SK-N-SH (cell line): ENCODE measurements around the gene TNFRSF11A. TPM values are rescaled to one million over a fixed set of nuclear protein-coding genes. Genes with fewer than 3 reads are reported as not detected.

Source experiments
- CTCF ChIA-PET: fragments of 300-600, 350-600 bp; formaldehyde crosslinking; extraction: SDS; loops from one replicate; lab custom pipeline; 2021; lab: Yijun Ruan, JAX
- POLR2A ChIA-PET: fragments of 350-600 bp; sonication (Branson Sonifier 250); formaldehyde crosslinking; extraction: SDS; loops from one replicate; lab custom pipeline; 2020; ENCODE audit warnings: antibody characterized with exemption, inconsistent platforms; lab: Yijun Ruan, JAX
- DNase-seq: peaks from one replicate; pipeline ENCODE4 v3.0.0; 2012
- H2AFZ ChIP-seq: fragments of 200-600 bp; sonication (generic); 2 replicates; pipeline ENCODE4 v1.8.1; 2016; ENCODE audit warnings: antibody characterized with exemption, mild to moderate bottlenecking, low read depth
- H3F3A ChIP-seq: fragments of 200-600 bp; sonication (generic); replicated peaks from 2 replicates; pipeline ENCODE3; 2016; ENCODE audit warnings: antibody characterized with exemption, mild to moderate bottlenecking; ENCODE audit not compliant: insufficient read depth
- H3K27ac ChIP-seq, 2 experiments: fragments of 200-500 bp in 1 of 2; fragments of 200-600 bp in 1 of 2; sonication (Bioruptor generic) in 1 of 2; sonication (generic), shearing (Covaris generic) in 1 of 2; 2 replicates each; pipeline versions ENCODE4 v1.5.1 to v1.6.1; 2014 to 2016; ENCODE audit warnings: low read depth in 2 of 2, inconsistent platforms in 1 of 2, low read length in 1 of 2, mild to moderate bottlenecking in 1 of 2, mixed read lengths in 1 of 2
- H3K27me3 ChIP-seq: fragments of 200-600 bp; sonication (generic), shearing (Covaris generic); 2 replicates; pipeline ENCODE4 v1.6.1; 2016; ENCODE audit warnings: mixed run types; ENCODE audit not compliant: insufficient read depth
- H3K36me3 ChIP-seq, 2 experiments: fragments of 200-500 bp in 1 of 2; fragments of 200-600 bp in 1 of 2; sonication (Bioruptor generic) in 1 of 2; sonication (generic) in 1 of 2; replicated peaks in 1 of 2; 2 replicates each; pipeline versions ENCODE3 to v1.5.1; 2014 to 2016; ENCODE audit warnings: low read length in 1 of 2, mild to moderate bottlenecking in 1 of 2; ENCODE audit not compliant: insufficient read depth in 2 of 2, control insufficient read depth in 1 of 2
- H3K4me1 ChIP-seq, 2 experiments: fragments of 200-500 bp in 1 of 2; fragments of 200-600 bp in 1 of 2; sonication (Bioruptor generic) in 1 of 2; sonication (generic), shearing (Covaris generic) in 1 of 2; 2 replicates each; pipeline versions ENCODE4 v1.5.1 to v1.6.1; 2014 to 2016; ENCODE audit warnings: low read depth in 1 of 2, low read length in 1 of 2, mixed run types in 1 of 2; ENCODE audit not compliant: insufficient read depth in 2 of 2, control insufficient read depth in 1 of 2
- H3K4me2 ChIP-seq: fragments of 200-600 bp; sonication (generic), shearing (Covaris generic); 2 replicates; pipeline ENCODE4 v1.6.1; 2017; ENCODE audit warnings: mixed run types
- H3K4me3 ChIP-seq, 2 experiments: fragments of 200-500 bp in 1 of 2; fragments of 200-600 bp in 1 of 2; sonication (Bioruptor generic) in 1 of 2; sonication (generic), shearing (Covaris generic) in 1 of 2; 2 replicates each; pipeline versions ENCODE4 v1.5.1 to v1.8.1; 2014 to 2016; ENCODE audit warnings: low read depth in 2 of 2, inconsistent platforms in 1 of 2, low read length in 1 of 2, mild to moderate bottlenecking in 1 of 2, mixed read lengths in 1 of 2, moderate library complexity in 1 of 2
- H3K79me2 ChIP-seq: fragments of 200-600 bp; sonication (generic); 2 replicates; pipeline ENCODE4 v1.8.1; 2017; ENCODE audit warnings: mild to moderate bottlenecking; ENCODE audit not compliant: insufficient read depth
- H3K9ac ChIP-seq: fragments of 200-600 bp; sonication (generic); 2 replicates; pipeline ENCODE4 v1.6.1; 2017; ENCODE audit warnings: mixed run types
- H3K9me2 ChIP-seq: fragments of 200-600 bp; sonication (generic); 2 replicates; pipeline ENCODE4 v1.6.1; 2017; ENCODE audit warnings: mixed run types
- H3K9me3 ChIP-seq: fragments of 200-600 bp; sonication (generic); 2 replicates; pipeline ENCODE4 v1.6.1; 2017; ENCODE audit warnings: mixed run types, mild to moderate bottlenecking, moderate library complexity
- H4K20me1 ChIP-seq: fragments of 200-600 bp; sonication (generic); 2 replicates; pipeline ENCODE4 v1.6.1; 2017; ENCODE audit warnings: mild to moderate bottlenecking, mixed run types; ENCODE audit not compliant: insufficient read depth
- CHD2 ChIP-seq: fragments of 150-350 bp; IDR thresholded peaks from 2 replicates; pipeline ENCODE4 v1.6.1; 2018; ENCODE audit warnings: low read length; ENCODE audit not compliant: partially characterized antibody
- EP300 ChIP-seq, 2 experiments: IDR thresholded peaks; 2 replicates each; pipeline versions ENCODE4 v1.4.0 to v1.6.1; 2012; ENCODE audit warnings: borderline replicate concordance in 1 of 2, low read depth in 1 of 2, low read length in 1 of 2
- EZH2phosphoT487 ChIP-seq: fragments of 200-600 bp; sonication (generic); IDR thresholded peaks from 2 replicates; pipeline ENCODE4 v1.6.1; 2017; ENCODE audit warnings: low read depth, mixed run types, mild to moderate bottlenecking, antibody characterized with exemption, moderate library complexity, borderline replicate concordance
- FOSL2 ChIP-seq: IDR thresholded peaks from 2 replicates; pipeline ENCODE4 v1.4.0; 2012; ENCODE audit warnings: low read depth, mild to moderate bottlenecking, moderate library complexity, borderline replicate concordance
- GATA2 ChIP-seq: sonication (generic); formaldehyde crosslinking; IDR thresholded peaks from 2 replicates; pipeline ENCODE4 v1.5.0; 2020; ENCODE audit warnings: mild to moderate bottlenecking, missing genetic modification reagents
- JUND ChIP-seq: IDR thresholded peaks from 2 replicates; pipeline ENCODE4 v1.4.0; 2012
- MXI1 ChIP-seq: IDR thresholded peaks from 2 replicates; pipeline ENCODE4 v1.6.1; 2012; ENCODE audit warnings: mild to moderate bottlenecking, low read depth, low read length, improper control_type of control experiment
- NFIC ChIP-seq: IDR thresholded peaks from 2 replicates; pipeline ENCODE4 v1.4.0; 2012; ENCODE audit warnings: borderline replicate concordance
- NRF1 ChIP-seq: IDR thresholded peaks from 2 replicates; pipeline ENCODE4 v1.6.1; 2012; ENCODE audit warnings: low read depth, mild to moderate bottlenecking, low read length
- RCOR1 ChIP-seq: fragments of 150-350 bp; IDR thresholded peaks from 2 replicates; pipeline ENCODE4 v1.6.1; 2017; ENCODE audit warnings: antibody characterized with exemption, low read length
- RXRA ChIP-seq: IDR thresholded peaks from 2 replicates; pipeline ENCODE4 v1.4.0; 2012; ENCODE audit warnings: low read depth, mild to moderate bottlenecking, borderline replicate concordance
- SIN3A ChIP-seq: IDR thresholded peaks from 2 replicates; pipeline ENCODE4 v1.6.1; 2012; ENCODE audit warnings: low read depth, mild to moderate bottlenecking, low read length, moderate library complexity, borderline replicate concordance
- SMC3 ChIP-seq: IDR thresholded peaks from 2 replicates; pipeline ENCODE4 v1.6.1; 2012; ENCODE audit warnings: low read depth, low read length, improper control_type of control experiment
- TCF12 ChIP-seq: IDR thresholded peaks from 2 replicates; pipeline ENCODE4 v1.4.0; 2012
- TEAD4 ChIP-seq: IDR thresholded peaks from 2 replicates; pipeline ENCODE4 v1.4.0; 2012; ENCODE audit warnings: mild to moderate bottlenecking, borderline replicate concordance; ENCODE audit not compliant: insufficient read depth
- YY1 ChIP-seq: IDR thresholded peaks from 2 replicates; pipeline ENCODE4 v1.4.0; 2012; ENCODE audit warnings: low read depth, mild to moderate bottlenecking
- WGBS: methylation state at CpG from one replicate; pipeline ENCODE4 v1.1.6; 2017; ENCODE audit warnings: low lambda C conversion rate; 5-methylcytosine and 5-hydroxymethylcytosine counted together
- polyA plus RNA-seq, 3 experiments: library from polyadenylated mRNA; depleted of rRNA; stranded (reverse); fragments of >200 nt; gene quantifications; 2 replicates each; pipeline ENCODE4 v1.2.3, GENCODE V29; 2012
- TF ChIP-seq, protein P1 (sequence below): IDR thresholded peaks from 2 replicates; pipeline ENCODE4 v1.4.0; 2012; ENCODE audit warnings: low read depth, borderline replicate concordance
- TF ChIP-seq, protein P2 (sequence below): IDR thresholded peaks from 2 replicates; pipeline ENCODE4; 2012
- TF ChIP-seq, protein P3 (sequence below): fragments of 150-350 bp; IDR thresholded peaks from 2 replicates; pipeline ENCODE4 v1.6.1; 2016; ENCODE audit warnings: mild to moderate bottlenecking, low read depth, low read length

The TNFRSF11A gene
- polyA plus RNA-seq, 1 of the 3 experiments (the other 2 are of a cell fraction), result 5.1 TPM

DNA sequence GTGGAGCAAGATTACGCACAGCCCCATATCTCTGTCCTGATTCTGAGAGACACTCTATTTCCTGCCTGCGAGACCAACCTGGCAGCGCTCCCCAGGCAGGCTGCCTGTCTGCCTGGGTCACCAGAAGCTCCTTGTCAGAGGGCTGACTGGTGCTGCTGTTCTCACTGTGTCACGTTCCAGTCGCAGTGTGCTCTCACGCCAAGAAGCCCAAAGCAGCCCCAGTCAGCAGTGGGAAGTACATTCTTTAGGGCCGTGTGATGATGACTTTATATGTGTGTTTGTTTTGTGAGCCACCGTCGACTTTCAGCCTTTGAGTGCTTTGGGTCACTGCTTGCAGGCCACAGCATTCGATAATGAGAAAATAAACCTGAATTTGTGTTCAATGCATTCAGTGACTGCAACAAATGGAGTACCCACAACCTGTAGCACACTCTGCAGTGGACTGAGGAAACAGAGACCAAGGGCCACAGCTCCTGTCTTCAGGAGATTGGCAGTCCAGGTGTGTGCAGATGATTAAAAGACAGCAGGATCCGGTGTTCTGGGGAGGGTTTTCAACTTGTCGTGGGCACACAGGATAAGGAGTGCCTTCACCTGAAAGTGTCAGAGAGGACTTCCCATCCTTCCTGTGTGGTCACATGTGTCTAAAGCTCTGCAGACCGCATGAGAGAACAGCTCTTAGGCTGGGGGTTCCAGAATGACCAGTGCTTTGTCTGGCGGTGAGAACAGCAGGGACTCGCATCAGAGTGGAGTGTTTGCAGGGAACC, 4.8 kb downstream of the TNFRSF11A start:
- Histone ChIP-seq H2AFZ (no peak overlapping the region), H3K9me3 (no peaks in the 10 kb centered on the region), H3K4me2 (peak overlapping the region; percentile 26; the same call in 1 of the 2 replicates), H3K9ac (no peak overlapping the region), H4K20me1 (no peaks in the 10 kb centered on the region), H3K79me2 (no peaks in the 10 kb centered on the region), H3K27ac (no peak overlapping the region), H3K27me3 (no peaks in the 10 kb centered on the region), H3K9me2 (no peaks in the 10 kb centered on the region), H3F3A (no peaks in the 10 kb centered on the region), H3K4me3 (no peak overlapping the region), H3K4me1 (peaks cover 8 to 12% of the 10 kb centered on the region in 2 experiments; a peak in 2 of 4 replicates), H3K36me3 (no peaks in the 10 kb centered on the region)
- 75% methylated on average over 13 of the region's 15 CpGs for WGBS
- TF ChIP-seq TCF12 (no peak), NFIC (0 out of 2 replicates have a peak, but pooled peaks have one; percentile 11)
- POLR2A ChIA-PET, result no interaction called here
- CTCF ChIA-PET, result interaction anchor here (1.3 kb wide), 1 partner anchor 11 kb away, joined by 3 read pairs; no protein-coding TSS in a partner anchor
- DNase-seq, result no peak

DNA sequence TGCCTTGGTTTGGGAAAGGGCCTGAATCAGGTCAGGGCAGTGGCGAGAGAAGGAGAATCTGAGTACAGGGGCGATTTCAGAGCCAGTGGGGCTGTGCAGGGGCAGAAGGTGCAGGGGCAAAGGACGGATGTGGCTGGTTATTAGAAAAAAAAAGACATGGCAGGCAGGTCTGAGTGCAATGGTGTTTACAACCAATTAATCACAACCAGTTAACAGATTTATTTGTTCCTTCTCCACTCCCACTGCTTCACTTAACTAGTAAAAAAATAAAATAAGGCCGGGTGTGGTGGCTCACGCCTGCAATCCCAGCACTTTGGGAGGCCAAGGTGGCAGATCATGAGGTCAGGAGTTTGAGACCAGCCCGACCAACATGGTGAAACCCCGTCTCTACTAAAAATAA, 5.5 kb downstream of the TNFRSF11A start:
- TF ChIP-seq SMC3 (no peak), RCOR1 (no peak), NRF1 (no peak), TEAD4 (no peak), MXI1 (no peak), CHD2 (no peak), NFIC (no peak), JUND (no peak), RXRA (no peak), SIN3A (no peak), EP300 (IDR thresholded peaks at IDR 0.05; ENCODE audit: borderline replicate concordance in 1 of 2, low read depth in 1 of 2, low read length in 1 of 2) (no peak), YY1 (no peak), GATA2 (no peak), FOSL2 (no peak), EZH2phosphoT487 (no peak)
- TF ChIP-seq, protein P1, sequence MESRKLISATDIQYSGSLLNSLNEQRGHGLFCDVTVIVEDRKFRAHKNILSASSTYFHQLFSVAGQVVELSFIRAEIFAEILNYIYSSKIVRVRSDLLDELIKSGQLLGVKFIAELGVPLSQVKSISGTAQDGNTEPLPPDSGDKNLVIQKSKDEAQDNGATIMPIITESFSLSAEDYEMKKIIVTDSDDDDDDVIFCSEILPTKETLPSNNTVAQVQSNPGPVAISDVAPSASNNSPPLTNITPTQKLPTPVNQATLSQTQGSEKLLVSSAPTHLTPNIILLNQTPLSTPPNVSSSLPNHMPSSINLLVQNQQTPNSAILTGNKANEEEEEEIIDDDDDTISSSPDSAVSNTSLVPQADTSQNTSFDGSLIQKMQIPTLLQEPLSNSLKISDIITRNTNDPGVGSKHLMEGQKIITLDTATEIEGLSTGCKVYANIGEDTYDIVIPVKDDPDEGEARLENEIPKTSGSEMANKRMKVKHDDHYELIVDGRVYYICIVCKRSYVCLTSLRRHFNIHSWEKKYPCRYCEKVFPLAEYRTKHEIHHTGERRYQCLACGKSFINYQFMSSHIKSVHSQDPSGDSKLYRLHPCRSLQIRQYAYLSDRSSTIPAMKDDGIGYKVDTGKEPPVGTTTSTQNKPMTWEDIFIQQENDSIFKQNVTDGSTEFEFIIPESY, result no peak
- TF ChIP-seq, protein P2, sequence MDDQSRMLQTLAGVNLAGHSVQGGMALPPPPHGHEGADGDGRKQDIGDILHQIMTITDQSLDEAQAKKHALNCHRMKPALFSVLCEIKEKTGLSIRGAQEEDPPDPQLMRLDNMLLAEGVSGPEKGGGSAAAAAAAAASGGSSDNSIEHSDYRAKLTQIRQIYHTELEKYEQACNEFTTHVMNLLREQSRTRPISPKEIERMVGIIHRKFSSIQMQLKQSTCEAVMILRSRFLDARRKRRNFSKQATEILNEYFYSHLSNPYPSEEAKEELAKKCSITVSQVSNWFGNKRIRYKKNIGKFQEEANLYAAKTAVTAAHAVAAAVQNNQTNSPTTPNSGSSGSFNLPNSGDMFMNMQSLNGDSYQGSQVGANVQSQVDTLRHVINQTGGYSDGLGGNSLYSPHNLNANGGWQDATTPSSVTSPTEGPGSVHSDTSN, result no peak
- TF ChIP-seq, protein P3, sequence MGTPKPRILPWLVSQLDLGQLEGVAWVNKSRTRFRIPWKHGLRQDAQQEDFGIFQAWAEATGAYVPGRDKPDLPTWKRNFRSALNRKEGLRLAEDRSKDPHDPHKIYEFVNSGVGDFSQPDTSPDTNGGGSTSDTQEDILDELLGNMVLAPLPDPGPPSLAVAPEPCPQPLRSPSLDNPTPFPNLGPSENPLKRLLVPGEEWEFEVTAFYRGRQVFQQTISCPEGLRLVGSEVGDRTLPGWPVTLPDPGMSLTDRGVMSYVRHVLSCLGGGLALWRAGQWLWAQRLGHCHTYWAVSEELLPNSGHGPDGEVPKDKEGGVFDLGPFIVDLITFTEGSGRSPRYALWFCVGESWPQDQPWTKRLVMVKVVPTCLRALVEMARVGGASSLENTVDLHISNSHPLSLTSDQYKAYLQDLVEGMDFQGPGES, result no peak
- H2AFZ ChIP-seq, result no peak overlapping the region
- CTCF ChIA-PET, result interaction anchor here (1.3 kb wide), 1 partner anchor 10 kb away, joined by 3 read pairs; no protein-coding TSS in a partner anchor

More for the DNA sequence above, 5.5 kb downstream of the TNFRSF11A start:
- no peaks in the 10 kb centered on the region for H3K79me2 ChIP-seq
- peaks cover 6 to 12% of the 10 kb centered on the region in 2 experiments; a peak in 2 of 4 replicates for H3K4me1 ChIP-seq
- no peak overlapping the region for H3K4me2 ChIP-seq
- H3K36me3 ChIP-seq, result no peaks in the 10 kb centered on the region
- H3K27me3 ChIP-seq, result no peaks in the 10 kb centered on the region
- no peak for DNase-seq
- H3K27ac ChIP-seq, result no peak overlapping the region
- 93% methylated on average over 7 of the region's 7 CpGs for WGBS
- no peaks in the 10 kb centered on the region for H3F3A ChIP-seq
- POLR2A ChIA-PET, result no interaction called here
- H4K20me1 ChIP-seq, result no peaks in the 10 kb centered on the region
- no peaks in the 10 kb centered on the region for H3K9me2 ChIP-seq
- no peak overlapping the region for H3K9ac ChIP-seq
- no peaks in the 10 kb centered on the region for H3K9me3 ChIP-seq
- H3K4me3 ChIP-seq, result no peak overlapping the region
